Breast epithelium (tissue), 3 donors: ENCODE measurements around the gene TEPSIN.

Experiments used
- CTCF ChIP-seq, 3 donors: fragments of 450-650 bp; IDR thresholded peaks; one replicate each; pipeline ENCODE4 v1.5.1; 2016 to 2017; ENCODE audit warnings: antibody characterized with exemption in 3 of 3, mild to moderate bottlenecking in 3 of 3, moderate library complexity in 3 of 3
- POLR2A ChIP-seq: fragments of 450-650 bp; IDR thresholded peaks from one replicate; pipeline ENCODE4 v1.6.1; 2016; ENCODE audit warnings: antibody characterized with exemption, mild to moderate bottlenecking, moderate library complexity
- POLR2AphosphoS5 ChIP-seq, 3 donors: sonication (generic); formaldehyde crosslinking; IDR thresholded peaks; one replicate each; pipeline ENCODE4 v1.6.1; 2017; ENCODE audit warnings: antibody characterized with exemption in 3 of 3

- TF ChIP-seq POLR2A (no peak), CTCF (IDR thresholded peaks at IDR 0.05) (no peak), POLR2AphosphoS5 (IDR thresholded peaks at IDR 0.05) (no peak)
Observed at GRCh38 chr17:81229666-81229920, 9.3 kb downstream of the TEPSIN start.
